H1 (cell line): ENCODE data around the gene SIM2. TPM values are rescaled to one million over a fixed set of nuclear protein-coding genes. Genes with fewer than 3 reads are reported as not detected.

ENCODE experiments used
- CTBP2 ChIP-seq: IDR thresholded peaks from 2 replicates; pipeline ENCODE4 v1.7.0; 2011; ENCODE audit warnings: borderline replicate concordance, mild to moderate bottlenecking, moderate library complexity, mixed read lengths, low read length; ENCODE audit not compliant: insufficient read depth, insufficient read length
- MAX ChIP-seq: IDR thresholded peaks from 2 replicates; pipeline ENCODE4 v1.6.1; 2012; ENCODE audit warnings: inconsistent platforms
- polyA plus RNA-seq, 7 experiments: library from polyadenylated mRNA; depleted of rRNA in 3 of 7; stranded (reverse) in 5 of 7; unstranded in 2 of 7; fragments of >200 nt in 5 of 7; fragments of 200-250 nt in 2 of 7; gene quantifications; 1 replicate in 5 of 7; 2 replicates in 1 of 7; 4 replicates in 1 of 7; pipeline versions ENCODE4 v1.2.1 to v1.2.3, GENCODE V29; 2011 to 2013; ENCODE audit warnings: missing spikeins in 2 of 7, mixed read lengths in 2 of 7
- total RNA-seq: library from RNA; stranded (reverse); fragmentation: NEBNext Ultra II Directional; extraction: Animal tissue kit (Norgen Biotek cat#: 25700); gene quantifications from 2 replicates; pipeline ENCODE4 v1.2.1, GENCODE V29; 2021
- TF ChIP-seq, protein P1 (sequence below): fragments of 300-600 bp; sonication (generic); IDR thresholded peaks from 2 replicates; pipeline ENCODE4 v1.7.1; 2012; ENCODE audit warnings: low read length, moderate library complexity, mild to moderate bottlenecking, inconsistent platforms; ENCODE audit not compliant: insufficient replicate concordance

The SIM2 gene
- total and polyA plus RNA-seq, 2 of the 8 experiments (the other 6 are each of a cell fraction or from before 2014, with no cell fraction given), result 0.05 to 0.26 TPM

- TF ChIP-seq, protein P1, sequence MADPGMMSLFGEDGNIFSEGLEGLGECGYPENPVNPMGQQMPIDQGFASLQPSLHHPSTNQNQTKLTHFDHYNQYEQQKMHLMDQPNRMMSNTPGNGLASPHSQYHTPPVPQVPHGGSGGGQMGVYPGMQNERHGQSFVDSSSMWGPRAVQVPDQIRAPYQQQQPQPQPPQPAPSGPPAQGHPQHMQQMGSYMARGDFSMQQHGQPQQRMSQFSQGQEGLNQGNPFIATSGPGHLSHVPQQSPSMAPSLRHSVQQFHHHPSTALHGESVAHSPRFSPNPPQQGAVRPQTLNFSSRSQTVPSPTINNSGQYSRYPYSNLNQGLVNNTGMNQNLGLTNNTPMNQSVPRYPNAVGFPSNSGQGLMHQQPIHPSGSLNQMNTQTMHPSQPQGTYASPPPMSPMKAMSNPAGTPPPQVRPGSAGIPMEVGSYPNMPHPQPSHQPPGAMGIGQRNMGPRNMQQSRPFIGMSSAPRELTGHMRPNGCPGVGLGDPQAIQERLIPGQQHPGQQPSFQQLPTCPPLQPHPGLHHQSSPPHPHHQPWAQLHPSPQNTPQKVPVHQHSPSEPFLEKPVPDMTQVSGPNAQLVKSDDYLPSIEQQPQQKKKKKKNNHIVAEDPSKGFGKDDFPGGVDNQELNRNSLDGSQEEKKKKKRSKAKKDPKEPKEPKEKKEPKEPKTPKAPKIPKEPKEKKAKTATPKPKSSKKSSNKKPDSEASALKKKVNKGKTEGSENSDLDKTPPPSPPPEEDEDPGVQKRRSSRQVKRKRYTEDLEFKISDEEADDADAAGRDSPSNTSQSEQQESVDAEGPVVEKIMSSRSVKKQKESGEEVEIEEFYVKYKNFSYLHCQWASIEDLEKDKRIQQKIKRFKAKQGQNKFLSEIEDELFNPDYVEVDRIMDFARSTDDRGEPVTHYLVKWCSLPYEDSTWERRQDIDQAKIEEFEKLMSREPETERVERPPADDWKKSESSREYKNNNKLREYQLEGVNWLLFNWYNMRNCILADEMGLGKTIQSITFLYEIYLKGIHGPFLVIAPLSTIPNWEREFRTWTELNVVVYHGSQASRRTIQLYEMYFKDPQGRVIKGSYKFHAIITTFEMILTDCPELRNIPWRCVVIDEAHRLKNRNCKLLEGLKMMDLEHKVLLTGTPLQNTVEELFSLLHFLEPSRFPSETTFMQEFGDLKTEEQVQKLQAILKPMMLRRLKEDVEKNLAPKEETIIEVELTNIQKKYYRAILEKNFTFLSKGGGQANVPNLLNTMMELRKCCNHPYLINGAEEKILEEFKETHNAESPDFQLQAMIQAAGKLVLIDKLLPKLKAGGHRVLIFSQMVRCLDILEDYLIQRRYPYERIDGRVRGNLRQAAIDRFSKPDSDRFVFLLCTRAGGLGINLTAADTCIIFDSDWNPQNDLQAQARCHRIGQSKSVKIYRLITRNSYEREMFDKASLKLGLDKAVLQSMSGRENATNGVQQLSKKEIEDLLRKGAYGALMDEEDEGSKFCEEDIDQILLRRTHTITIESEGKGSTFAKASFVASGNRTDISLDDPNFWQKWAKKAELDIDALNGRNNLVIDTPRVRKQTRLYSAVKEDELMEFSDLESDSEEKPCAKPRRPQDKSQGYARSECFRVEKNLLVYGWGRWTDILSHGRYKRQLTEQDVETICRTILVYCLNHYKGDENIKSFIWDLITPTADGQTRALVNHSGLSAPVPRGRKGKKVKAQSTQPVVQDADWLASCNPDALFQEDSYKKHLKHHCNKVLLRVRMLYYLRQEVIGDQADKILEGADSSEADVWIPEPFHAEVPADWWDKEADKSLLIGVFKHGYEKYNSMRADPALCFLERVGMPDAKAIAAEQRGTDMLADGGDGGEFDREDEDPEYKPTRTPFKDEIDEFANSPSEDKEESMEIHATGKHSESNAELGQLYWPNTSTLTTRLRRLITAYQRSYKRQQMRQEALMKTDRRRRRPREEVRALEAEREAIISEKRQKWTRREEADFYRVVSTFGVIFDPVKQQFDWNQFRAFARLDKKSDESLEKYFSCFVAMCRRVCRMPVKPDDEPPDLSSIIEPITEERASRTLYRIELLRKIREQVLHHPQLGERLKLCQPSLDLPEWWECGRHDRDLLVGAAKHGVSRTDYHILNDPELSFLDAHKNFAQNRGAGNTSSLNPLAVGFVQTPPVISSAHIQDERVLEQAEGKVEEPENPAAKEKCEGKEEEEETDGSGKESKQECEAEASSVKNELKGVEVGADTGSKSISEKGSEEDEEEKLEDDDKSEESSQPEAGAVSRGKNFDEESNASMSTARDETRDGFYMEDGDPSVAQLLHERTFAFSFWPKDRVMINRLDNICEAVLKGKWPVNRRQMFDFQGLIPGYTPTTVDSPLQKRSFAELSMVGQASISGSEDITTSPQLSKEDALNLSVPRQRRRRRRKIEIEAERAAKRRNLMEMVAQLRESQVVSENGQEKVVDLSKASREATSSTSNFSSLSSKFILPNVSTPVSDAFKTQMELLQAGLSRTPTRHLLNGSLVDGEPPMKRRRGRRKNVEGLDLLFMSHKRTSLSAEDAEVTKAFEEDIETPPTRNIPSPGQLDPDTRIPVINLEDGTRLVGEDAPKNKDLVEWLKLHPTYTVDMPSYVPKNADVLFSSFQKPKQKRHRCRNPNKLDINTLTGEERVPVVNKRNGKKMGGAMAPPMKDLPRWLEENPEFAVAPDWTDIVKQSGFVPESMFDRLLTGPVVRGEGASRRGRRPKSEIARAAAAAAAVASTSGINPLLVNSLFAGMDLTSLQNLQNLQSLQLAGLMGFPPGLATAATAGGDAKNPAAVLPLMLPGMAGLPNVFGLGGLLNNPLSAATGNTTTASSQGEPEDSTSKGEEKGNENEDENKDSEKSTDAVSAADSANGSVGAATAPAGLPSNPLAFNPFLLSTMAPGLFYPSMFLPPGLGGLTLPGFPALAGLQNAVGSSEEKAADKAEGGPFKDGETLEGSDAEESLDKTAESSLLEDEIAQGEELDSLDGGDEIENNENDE, result no peak
- peak; percentile 81 for TF ChIP-seq MAX
- no peak for TF ChIP-seq CTBP2
- TF ChIP-seq, all 59 proteins: peak for 5
Observed at GRCh38 chr21:36661511-36662309, 37.2 kb upstream of the SIM2 start (continued).
